Gastrocnemius medialis (tissue), 4 donors: ENCODE results near the gene ACYP1. TPM values are rescaled to one million over a fixed set of nuclear protein-coding genes. Genes with fewer than 3 reads are reported as not detected.

Experiments
- ATAC-seq, 2 donors: fragments of 150-250 bp; one replicate each; pipeline ENCODE4 v1.9.1; 2016
- DNase-seq, 2 donors: peaks; one replicate each; pipeline ENCODE4 v3.0.0-alpha.2; 2019
- H3K27ac ChIP-seq, 4 donors: fragments of 200-600 bp; sonication (generic); 1 replicate in 1 of 4; 2 replicates in 3 of 4; pipeline ENCODE4 v1.5.1; 2016 to 2018; ENCODE audit warnings: mild to moderate bottlenecking in 2 of 4, moderate library complexity in 1 of 4
- H3K27me3 ChIP-seq, 3 donors: fragments of 200-600 bp; sonication (generic) in 2 of 3; 1 replicate in 1 of 3; 2 replicates in 2 of 3; pipeline versions ENCODE4 v1.5.1 to v1.6.0; 2016 to 2019; ENCODE audit warnings: mild to moderate bottlenecking in 1 of 3, moderate library complexity in 1 of 3
- H3K36me3 ChIP-seq, 2 donors: fragments of 200-600 bp; sonication (generic) in 1 of 2; one replicate each; pipeline ENCODE4 v1.5.1; 2017 to 2018
- H3K4me1 ChIP-seq, 2 donors: fragments of 200-600 bp; sonication (generic) in 1 of 2; one replicate each; pipeline ENCODE4 v1.5.1; 2016 to 2017; ENCODE audit warnings: mild to moderate bottlenecking in 2 of 2
- H3K4me3 ChIP-seq, 4 donors: fragments of 200-600 bp; sonication (generic) in 3 of 4; 1 replicate in 1 of 4; 2 replicates in 3 of 4; pipeline ENCODE4 v1.5.1; 2016 to 2019; ENCODE audit warnings: mild to moderate bottlenecking in 2 of 4
- H3K9me3 ChIP-seq, 3 donors: fragments of 200-600 bp; sonication (generic) in 2 of 3; 1 replicate in 1 of 3; 2 replicates in 2 of 3; pipeline ENCODE4 v1.5.1; 2016 to 2019
- CTCF ChIP-seq, 5 experiments: fragments of 450-650 bp in 3 of 5; fragments of 200-600 bp in 2 of 5; sonication (generic) in 2 of 5; IDR thresholded peaks in 4 of 5; conservative IDR thresholded peaks in 1 of 5; 1 replicate in 4 of 5; 2 replicates in 1 of 5; pipeline ENCODE4 v1.5.1; 2016 to 2019; ENCODE audit warnings: antibody characterized with exemption in 5 of 5, mild to moderate bottlenecking in 3 of 5, moderate library complexity in 3 of 5
- POLR2A ChIP-seq, 2 donors: fragments of 450-650 bp; IDR thresholded peaks; one replicate each; pipeline ENCODE4 v1.6.1; 2017; ENCODE audit warnings: antibody characterized with exemption in 2 of 2, mild to moderate bottlenecking in 2 of 2, moderate library complexity in 2 of 2
- in situ Hi-C, 4 donors: fragments of 200-750 bp; cut with MboI; loops; one replicate each; pipeline versions ENCODE4 v1.15.0 to v1.8.0; 2017; ENCODE audit warnings: low sequenced_read_pairs in 4 of 4
- intact Hi-C: fragments of 100-400 bp; cut with DNase I; formaldehyde crosslinking; loops from one replicate; pipeline ENCODE4 v1.15.1; 2023; ENCODE audit warnings: low total_unique reads
- total RNA-seq, 4 donors: library from RNA; depleted of rRNA; stranded (reverse); fragments of >200 nt; gene quantifications; one replicate each; pipeline versions ENCODE4 v1.1.0 to v1.2.3, GENCODE V29; 2016

The ACYP1 gene
- total RNA-seq, 4 donors from 2014 or later: 12.8 to 41.2 (median 22.9) TPM

DNA sequence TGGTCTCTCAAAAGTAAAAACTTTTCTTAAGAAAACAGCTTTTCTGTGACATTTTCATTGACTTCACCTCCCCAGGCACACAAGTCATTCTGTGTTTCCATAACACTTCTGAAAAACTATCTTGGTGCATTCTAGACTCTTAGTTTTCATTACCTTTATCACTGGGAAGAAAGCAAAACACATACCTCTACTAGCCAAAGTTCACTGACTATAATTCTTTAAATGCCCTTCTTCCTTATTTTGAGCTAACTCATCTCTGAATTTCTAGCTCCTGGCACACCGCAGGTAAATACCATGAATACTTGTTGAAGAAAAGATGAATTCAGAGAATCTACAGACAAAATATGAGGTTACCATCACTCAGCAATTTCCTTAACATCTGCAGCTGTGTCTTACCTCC lies 33.7 kb downstream of the ACYP1 start:
- in situ Hi-C loops: no loop called here
- intact Hi-C loops: no loop called here
- no peak for DNase-seq
- Histone ChIP-seq H3K9me3 (no peaks in the 10 kb centered on the region), H3K27me3 (no peaks in the 10 kb centered on the region), H3K36me3 (peaks cover 0 to 69% of the 10 kb centered on the region in 2 donors), H3K4me1 (no peaks in the 10 kb centered on the region), H3K27ac (no peak overlapping the region), H3K4me3 (no peak overlapping the region)
- no peak for TF ChIP-seq POLR2A (IDR thresholded peaks at IDR 0.05)
- TF ChIP-seq CTCF (IDR thresholded peaks at IDR 0.05 in 4 of 5, conservative IDR thresholded peaks at IDR 0.05 in 1 of 5): no peak
- no peak for ATAC-seq

DNA sequence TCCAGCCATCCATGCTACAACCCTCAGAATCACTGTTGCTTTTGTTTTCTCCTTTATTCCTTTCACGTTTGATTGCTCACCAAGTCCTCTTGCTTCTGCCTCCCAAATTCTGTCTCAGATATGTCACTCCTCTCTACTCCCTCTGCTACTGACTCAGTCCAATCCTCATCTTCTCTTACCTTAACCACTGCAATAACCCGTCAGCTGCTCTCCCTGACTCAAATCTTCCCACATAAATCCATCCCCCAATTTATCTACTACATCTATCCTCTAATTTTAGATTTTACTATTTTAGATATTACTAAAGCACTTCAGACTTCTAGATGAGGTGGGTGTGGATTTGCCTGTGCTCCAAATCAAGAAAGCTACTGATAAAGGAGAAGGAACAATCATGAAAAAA lies 37.9 kb downstream of the ACYP1 start:
- intact Hi-C loops (no loop called here), in situ Hi-C loops (no loop called here)
- H3K4me1 ChIP-seq: peaks cover 0 to 11% of the 10 kb centered on the region in 2 donors
- TF ChIP-seq CTCF (IDR thresholded peaks at IDR 0.05 in 4 of 5, conservative IDR thresholded peaks at IDR 0.05 in 1 of 5): no peak
- TF ChIP-seq POLR2A (IDR thresholded peaks at IDR 0.05): no peak
- no peak overlapping the region for H3K27ac ChIP-seq
- DNase-seq: no peak
- no peak for ATAC-seq
- H3K4me3 ChIP-seq: no peak overlapping the region
- no peaks in the 10 kb centered on the region for H3K27me3 ChIP-seq
- peaks cover 0 to 47% of the 10 kb centered on the region in 2 donors for H3K36me3 ChIP-seq
- no peaks in the 10 kb centered on the region for H3K9me3 ChIP-seq

- DNase-seq: no peak
- Histone ChIP-seq H3K36me3 (peaks cover 0 to 41% of the 10 kb centered on the region in 2 donors), H3K27me3 (no peaks in the 10 kb centered on the region), H3K4me3 (no peak overlapping the region), H3K9me3 (no peaks in the 10 kb centered on the region), H3K27ac (no peak overlapping the region), H3K4me1 (peaks cover 0 to 11% of the 10 kb centered on the region in 2 donors)
- TF ChIP-seq POLR2A (IDR thresholded peaks at IDR 0.05) (no peak), CTCF (IDR thresholded peaks at IDR 0.05 in 4 of 5, conservative IDR thresholded peaks at IDR 0.05 in 1 of 5) (no peak)
- intact Hi-C loops: no loop called here
- in situ Hi-C loops: no loop called here
- no peak for ATAC-seq
These were observed 38.7 kb downstream of the ACYP1 start for GRCh38 chr14:75025082-75025481.

DNA sequence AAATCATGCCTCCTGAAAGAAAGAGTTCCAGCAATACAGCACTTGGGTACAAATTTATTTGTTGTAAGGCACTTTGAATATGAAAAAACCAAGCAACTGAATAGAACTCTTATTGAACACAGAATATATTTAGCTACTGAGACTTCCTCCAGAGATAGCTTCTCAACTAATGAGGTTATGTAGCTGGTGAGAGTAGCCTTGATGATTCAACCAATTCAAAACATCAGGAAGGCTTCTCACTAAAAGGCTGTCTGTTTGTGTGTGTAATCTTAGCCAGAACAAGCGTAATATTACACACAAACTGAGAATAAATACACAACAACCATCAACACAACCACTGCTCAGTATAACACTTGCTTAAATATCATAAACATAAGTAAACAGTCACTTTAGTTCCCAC lies 40.7 kb downstream of the ACYP1 start:
- intact Hi-C loops (no loop called here), in situ Hi-C loops (no loop called here)
- Histone ChIP-seq H3K27ac (peak overlapping the region in 1 of 4 donors; percentile 7), H3K27me3 (no peaks in the 10 kb centered on the region), H3K4me1 (peaks cover 0 to 11% of the 10 kb centered on the region in 2 donors), H3K9me3 (no peaks in the 10 kb centered on the region), H3K36me3 (peaks cover 0 to 33% of the 10 kb centered on the region in 2 donors), H3K4me3 (no peak overlapping the region)
- no peak for DNase-seq
- no peak for TF ChIP-seq CTCF (IDR thresholded peaks at IDR 0.05 in 4 of 5, conservative IDR thresholded peaks at IDR 0.05 in 1 of 5)
- ATAC-seq: no peak

DNA sequence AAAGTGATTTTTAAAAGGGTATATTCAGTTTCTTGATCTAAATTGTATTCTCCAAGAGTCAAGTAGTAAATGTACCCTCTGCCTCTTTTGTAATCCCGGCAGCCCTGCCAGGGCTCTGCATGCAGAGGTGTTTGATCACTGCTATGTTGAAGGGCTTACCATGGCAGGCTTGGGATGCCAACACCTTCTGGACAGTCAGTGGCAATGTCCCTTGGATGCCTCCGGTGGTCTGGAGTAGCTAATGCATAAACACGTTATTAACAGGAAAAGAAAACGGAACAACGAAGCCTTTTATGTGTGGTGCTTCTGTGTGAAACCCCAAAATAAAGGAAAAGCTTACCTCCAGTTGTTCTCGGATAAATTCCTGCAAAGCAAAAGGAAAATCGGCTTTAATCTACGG lies 41.2 kb downstream of the ACYP1 start:
- Histone ChIP-seq H3K9me3 (no peaks in the 10 kb centered on the region), H3K4me1 (peaks cover 0 to 11% of the 10 kb centered on the region in 2 donors), H3K4me3 (no peak overlapping the region), H3K27ac (peak overlapping the region in 1 of 4 donors; percentile 7), H3K36me3 (peaks cover 0 to 37% of the 10 kb centered on the region in 2 donors), H3K27me3 (no peaks in the 10 kb centered on the region)
- ATAC-seq (peak; percentile 74 to 90), DNase-seq (peak in 1 of 2 donors; percentile 68)
- in situ Hi-C loops: no loop called here
- TF ChIP-seq CTCF (IDR thresholded peaks at IDR 0.05 in 4 of 5, conservative IDR thresholded peaks at IDR 0.05 in 1 of 5) (peak in 3 of 5 experiments; percentile 17 to 44 (median 17)), POLR2A (IDR thresholded peaks at IDR 0.05) (no peak)
- intact Hi-C loops: no loop called here
